NOMO-1 (cell line): ENCODE data around the gene MAPKBP1.
"Not testable (repeated sequence)": the region's sequence is repeated elsewhere in the genome, so short reads cannot be mapped to it uniquely, and the experiment has no call there.

Source experiments
- DNase-seq, 2 experiments: peaks; one replicate each; lab custom pipeline; 2025; ENCODE audit not compliant: unreplicated experiment in 2 of 2; lab: John Stamatoyannopoulos, UW

MAPKBP1 gene

DNA sequence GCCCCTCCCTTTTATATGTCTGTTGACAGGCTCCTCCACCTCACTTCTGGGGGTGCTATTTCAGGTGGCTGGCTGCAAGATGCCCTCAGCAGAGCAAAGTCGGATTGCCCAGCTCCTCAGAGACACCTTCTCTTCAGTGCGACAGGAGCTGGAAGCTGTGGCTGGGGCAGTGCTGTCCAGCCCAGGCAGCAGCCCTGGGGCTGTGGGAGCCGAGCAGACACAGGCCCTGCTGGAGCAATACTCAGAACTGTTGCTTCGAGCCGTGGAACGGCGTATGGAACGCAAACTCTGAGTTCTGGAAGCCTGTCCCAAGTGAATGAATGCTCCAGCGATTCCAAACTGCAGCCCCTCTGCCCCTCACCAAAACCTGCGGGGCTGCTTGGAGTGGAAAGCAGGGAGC, 50.9 kb downstream of the MAPKBP1 start:
- no peak for DNase-seq

GRCh38 chr15:41825572-41826535, 51.6 kb downstream of the MAPKBP1 start:
- no peak for DNase-seq

DNA sequence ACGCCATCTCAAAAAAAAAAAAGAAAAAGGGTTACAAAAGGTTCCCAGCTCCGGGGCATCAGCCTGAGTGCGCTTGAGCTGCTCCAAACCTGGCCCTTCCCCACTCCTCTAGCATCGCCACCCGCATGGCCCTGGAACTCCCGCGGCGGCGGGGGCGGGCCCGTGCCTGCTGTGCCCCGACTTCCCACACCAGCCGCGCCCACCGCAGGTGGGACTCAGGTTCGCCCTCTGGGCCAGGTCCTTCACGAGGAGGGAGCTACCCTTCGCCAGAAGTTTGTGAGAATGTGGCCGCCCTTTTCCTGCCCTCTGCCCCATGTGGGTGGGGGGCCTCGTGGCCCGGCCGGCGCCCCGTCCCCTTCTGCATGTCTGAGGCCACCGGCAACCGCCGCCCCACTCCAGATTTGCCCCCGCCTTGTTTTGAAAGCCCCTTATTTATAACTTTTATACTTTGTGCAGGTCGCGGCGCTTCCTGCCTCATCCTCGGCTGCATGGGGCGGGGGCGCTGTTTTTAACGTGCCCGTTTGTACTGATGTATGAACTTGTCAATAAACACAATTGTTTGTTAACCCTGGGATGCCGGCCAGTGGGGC, 53.1 kb downstream of the MAPKBP1 start:
- no peak for DNase-seq

DNA sequence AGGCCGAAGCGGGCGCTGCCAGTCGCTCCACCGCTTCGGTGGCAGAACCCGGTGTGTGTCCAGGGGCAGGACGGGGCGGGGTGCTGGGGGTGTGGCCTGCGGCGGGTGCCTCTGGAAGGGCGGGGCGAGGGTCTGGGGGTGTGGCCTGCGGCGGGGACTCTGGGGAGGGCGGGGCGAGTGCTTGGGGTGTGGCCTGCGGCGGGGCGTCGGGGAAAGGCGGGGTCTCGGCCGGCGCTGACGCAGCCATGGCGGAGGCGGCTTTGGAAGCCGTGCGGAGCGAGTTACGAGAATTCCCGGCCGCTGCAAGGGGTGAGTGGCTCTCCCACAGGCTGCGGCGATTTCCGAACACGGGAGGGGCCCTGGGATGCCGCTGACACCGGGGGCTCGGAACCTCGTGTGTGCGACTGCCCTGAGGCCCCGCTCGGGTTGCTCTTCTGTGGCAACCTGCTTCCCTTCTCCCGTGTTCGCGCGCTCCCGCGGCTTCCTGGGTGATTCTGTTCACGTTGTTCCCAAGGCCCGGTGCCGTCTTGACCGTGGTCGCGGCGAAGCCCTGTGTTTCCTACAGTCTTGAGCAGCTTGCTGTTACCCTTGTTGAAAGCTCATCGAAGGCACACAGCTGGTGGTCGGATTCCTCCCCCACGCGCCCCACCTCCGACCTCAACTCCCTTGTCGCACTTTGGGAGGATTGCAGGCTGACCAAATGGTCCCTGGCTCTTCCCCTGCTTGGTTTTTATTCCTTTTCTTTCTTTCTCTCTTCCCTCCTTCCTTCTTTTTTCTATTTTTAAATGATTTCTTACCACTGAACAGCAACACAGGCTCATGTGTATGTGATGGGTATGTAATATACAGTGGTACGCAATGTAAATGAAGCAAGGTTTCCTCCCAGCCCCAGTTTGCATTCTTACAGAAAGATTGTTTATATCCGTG, 53.9 kb downstream of the MAPKBP1 start, which contains the start of gene JMJD7:
Gene JMJD7, plus strand, starts transcription at position 213 of the 927 bp plus-strand sequence. Its CDS starts 33 bp downstream, at position 246.
- peak; percentile 44 to 71 for DNase-seq

DNA sequence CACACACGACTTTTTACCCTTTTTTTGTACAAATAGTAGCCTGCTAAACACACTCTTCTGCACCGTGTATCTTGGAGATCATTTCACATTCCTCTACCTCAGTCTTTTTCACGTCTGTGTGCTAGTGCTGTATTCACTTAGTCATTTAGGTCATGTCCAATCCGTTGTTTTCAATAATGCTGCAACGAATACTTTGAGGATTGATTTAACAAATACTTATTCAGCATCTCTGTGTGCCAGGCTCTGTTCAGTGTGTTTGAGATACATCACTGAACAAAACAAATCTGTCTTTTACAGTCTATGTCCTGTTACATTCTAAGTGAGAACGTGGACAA, 54.5 kb downstream of the MAPKBP1 start:
- no peak for DNase-seq

DNA sequence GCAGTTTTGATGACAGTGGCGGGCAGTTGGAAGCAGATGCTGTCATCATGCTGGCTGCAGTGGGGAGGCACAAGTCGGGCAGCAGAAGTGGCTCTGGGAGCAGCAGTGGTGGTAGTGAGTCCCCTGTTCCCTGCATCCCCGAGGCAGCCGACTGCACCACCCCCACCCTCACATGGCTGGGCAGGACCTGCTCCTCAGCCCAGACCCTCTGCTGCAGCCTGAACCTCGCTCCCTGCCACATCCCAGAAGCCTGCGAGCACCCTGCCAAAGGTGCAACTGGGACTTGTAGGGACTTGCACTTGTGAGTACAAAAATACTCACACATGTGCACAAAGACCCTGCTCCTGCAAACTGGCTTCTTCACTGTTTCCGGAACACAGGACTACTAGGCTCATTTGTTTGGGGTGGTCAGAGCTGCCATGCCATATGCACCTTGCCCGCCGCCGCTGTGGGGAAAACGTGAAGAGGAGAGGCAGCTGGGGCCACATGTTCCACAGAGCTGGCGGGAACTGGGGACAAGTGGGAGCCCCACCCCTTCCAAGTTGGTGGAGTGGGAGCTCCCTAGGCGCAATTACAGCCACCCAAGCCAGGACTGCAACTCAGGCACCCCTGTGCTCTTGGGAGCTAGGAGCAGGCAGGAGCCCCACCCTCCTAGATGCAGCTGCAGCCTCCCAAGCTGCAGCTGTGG, 55.8 kb downstream of the MAPKBP1 start:
- DNase-seq = no peak

GRCh38 chr15:41831291-41831690, 57.0 kb downstream of the MAPKBP1 start:
- not testable (repeated sequence) for DNase-seq

DNA sequence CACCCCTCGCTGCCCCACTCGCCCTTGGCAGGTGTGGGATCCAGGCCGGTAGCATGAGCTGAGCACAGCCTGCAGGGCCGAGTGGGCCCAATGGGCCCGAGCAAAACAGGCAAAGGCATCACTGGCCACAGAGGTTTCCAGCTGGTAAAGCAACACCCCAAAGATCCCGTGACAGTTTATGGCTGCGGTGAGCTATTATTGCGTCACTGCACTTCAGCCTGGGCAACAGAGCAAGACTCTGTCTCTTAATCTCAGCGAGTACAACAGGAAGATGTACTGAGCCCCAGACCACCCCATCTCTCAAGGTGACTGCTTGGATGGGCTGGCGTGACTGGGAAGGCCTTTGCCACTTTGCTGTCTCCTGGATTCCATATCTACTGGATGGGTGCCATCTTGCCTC, 57.9 kb downstream of the MAPKBP1 start:
- no peak for DNase-seq

DNA sequence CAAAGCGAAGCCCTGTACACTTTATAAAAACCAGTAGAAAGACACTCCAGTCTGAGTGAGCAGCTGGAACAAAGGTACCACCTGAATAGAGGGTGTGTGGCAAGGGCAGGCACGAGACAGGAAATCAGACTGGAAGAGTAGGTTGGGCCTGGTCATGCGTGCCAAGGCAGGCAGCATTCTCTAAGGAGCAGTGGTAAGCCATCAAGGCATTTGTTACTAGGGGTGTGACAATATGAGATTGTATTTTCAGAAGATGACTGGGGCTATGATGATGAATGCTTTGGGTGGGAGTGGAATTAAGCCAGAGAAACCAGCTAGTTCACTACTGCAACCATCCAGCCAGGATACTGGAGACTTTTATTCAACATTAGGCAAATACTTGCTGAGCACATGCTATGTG, 58.6 kb downstream of the MAPKBP1 start:
- no peak for DNase-seq

- no peak for DNase-seq
These were observed 59.8 kb downstream of the MAPKBP1 start for GRCh38 chr15:41834096-41834495.

GRCh38 chr15:41836073-41836472, 61.8 kb downstream of the MAPKBP1 start:
- no peak for DNase-seq

DNA sequence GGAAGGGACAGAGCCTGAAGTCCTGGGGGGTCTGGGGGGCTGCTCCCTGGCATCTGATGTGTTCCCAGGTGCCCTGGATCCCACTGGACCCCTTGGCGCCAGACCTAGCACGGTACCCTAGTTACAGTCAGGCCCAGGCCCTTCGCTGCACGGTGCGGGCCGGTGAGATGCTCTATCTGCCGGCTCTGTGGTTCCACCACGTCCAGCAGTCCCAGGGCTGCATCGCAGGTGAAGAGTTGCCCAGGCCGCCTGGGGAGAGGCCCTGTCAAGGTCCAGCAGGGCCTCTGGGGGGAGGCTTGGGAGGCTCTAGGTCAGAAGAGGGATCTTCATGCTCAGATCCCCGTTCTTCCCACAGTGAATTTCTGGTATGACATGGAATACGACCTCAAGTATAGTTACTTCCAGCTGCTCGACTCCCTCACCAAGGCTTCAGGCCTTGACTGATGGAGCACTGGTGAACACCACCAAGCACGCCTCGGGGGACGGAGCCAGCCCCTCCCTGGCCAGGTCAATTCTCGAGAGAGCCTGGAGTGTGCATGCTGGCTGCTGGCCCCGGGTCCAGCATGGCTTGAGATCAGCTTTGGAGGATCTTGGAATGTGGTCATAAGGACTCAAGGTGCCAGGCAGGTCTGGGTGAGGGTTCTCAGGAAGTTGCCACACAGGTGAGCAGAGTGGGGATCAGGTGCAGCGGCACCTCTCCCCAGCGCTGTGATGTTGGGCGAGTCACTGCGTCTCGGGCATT, 62.6 kb downstream of the MAPKBP1 start:
- no peak for DNase-seq

GRCh38 chr15:41838400-41838897, 64.2 kb downstream of the MAPKBP1 start, which contains the start of gene PLA2G4B:
Gene PLA2G4B (plus strand): TSS chr15:41838847. CDS start chr15:41838914, 67 bp downstream.
- no peak for DNase-seq

- DNase-seq = no peak
These were observed 65.7 kb downstream of the MAPKBP1 start for GRCh38 chr15:41839781-41840491.

DNA sequence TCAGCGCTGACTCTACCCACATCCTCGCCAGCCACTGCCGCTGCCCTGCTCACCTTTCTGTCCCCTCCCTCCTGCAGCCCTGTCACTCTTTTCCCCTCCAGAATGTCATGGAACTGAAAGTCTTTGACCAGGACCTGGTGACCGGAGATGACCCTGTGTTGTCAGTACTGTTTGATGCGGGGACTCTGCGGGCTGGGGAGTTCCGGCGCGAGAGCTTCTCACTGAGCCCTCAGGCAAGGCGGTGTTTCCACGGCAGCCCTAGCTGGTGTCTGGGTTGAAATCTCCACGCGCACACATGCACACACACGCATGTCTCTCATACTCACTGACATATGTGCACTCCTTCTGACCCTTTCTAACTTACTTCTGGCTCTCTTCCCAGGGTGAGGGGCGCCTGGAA, 66.4 kb downstream of the MAPKBP1 start:
- no peak for DNase-seq

DNA sequence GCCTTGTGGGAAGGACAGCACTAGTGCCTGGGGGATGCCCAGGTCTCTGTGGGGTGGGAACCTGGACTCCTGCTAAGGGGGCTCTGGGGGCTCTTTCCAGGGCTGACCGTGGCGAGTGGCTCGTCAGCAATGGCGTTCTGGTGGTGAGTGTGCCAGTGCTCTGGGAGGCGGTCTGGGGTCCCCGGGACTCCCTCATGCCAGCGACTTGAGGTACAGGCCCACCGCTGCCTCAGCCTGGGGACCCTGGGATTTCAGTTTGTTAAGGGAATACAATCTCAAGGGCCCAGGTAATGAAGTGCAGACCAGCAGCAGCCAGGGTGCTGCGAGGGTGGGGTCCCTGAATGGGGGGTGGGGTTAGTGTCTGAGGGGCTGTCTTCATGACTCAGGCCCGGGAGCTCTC, 66.8 kb downstream of the MAPKBP1 start:
- DNase-seq = no peak

GRCh38 chr15:41842229-41842628, 67.9 kb downstream of the MAPKBP1 start:
- DNase-seq = no peak

- DNase-seq = no peak
These were observed 69.3 kb downstream of the MAPKBP1 start for GRCh38 chr15:41843571-41843970.

DNA sequence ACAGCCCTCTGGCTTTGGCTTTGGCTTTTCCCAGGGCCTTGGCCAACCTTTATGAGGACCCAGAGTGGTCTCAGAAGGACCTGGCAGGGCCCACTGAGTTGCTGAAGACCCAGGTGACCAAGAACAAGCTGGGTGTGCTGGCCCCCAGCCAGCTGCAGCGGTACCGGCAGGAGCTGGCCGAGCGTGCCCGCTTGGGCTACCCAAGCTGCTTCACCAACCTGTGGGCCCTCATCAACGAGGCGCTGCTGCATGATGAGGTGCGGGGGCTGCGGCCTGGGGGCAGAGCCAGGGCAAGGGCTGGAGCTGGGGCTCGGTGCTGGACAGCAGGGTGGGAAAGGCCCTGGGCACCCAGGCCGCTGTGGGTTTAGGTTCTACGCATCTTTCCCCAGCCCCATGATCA, 70.5 kb downstream of the MAPKBP1 start:
- no peak for DNase-seq
